ENCODE measurements around the gene CISD3.
A peak's percentile ranks its signal among the peaks of the same experiment; 100 is the strongest.

The CISD3 gene

GRCh38 chr17:38729886-38730525, at the start of gene CISD3:
Gene CISD3 (plus strand): TSS chr17:38730341. CDS start chr17:38730359, 18 bp downstream.
- DNase-seq (ENCODE audit: low read depth): peak; percentile 79

- no peak for DNase-seq (ENCODE audit: low read depth)
Measured at GRCh38 chr17:38681096-38681495, 49.0 kb upstream of the CISD3 start.

- no peak for DNase-seq (ENCODE audit: low read depth)
Measured at GRCh38 chr17:38685491-38685890, 44.6 kb upstream of the CISD3 start.

GRCh38 chr17:38687286-38687685, 42.9 kb upstream of the CISD3 start:
- no peak for DNase-seq (ENCODE audit: low read depth)

- DNase-seq (ENCODE audit: low read depth): no peak
Measured at GRCh38 chr17:38690386-38690785, 39.8 kb upstream of the CISD3 start.

- no peak for DNase-seq (ENCODE audit: low read depth)
Measured at GRCh38 chr17:38691154-38691553, 39.0 kb upstream of the CISD3 start.

GRCh38 chr17:38693700-38694329, 36.3 kb upstream of the CISD3 start:
- DNase-seq (ENCODE audit: low read depth): no peak

- no peak for DNase-seq (ENCODE audit: low read depth)
Measured at GRCh38 chr17:38697061-38697820, 32.9 kb upstream of the CISD3 start.

- no peak for DNase-seq (ENCODE audit: low read depth)
Measured at GRCh38 chr17:38698760-38699159, 31.4 kb upstream of the CISD3 start.

GRCh38 chr17:38701504-38702165, 28.5 kb upstream of the CISD3 start:
- peak; percentile 86 for DNase-seq (ENCODE audit: low read depth)

- peak; percentile 72 for DNase-seq (ENCODE audit: low read depth)
Measured at GRCh38 chr17:38702166-38702915, 27.8 kb upstream of the CISD3 start.

GRCh38 chr17:38702916-38703741, 27.0 kb upstream of the CISD3 start:
- DNase-seq (ENCODE audit: low read depth): no peak

- peak; percentile 89 for DNase-seq (ENCODE audit: low read depth)
Measured at GRCh38 chr17:38703742-38704605, 26.2 kb upstream of the CISD3 start.

- DNase-seq (ENCODE audit: low read depth): peak; percentile 91
Measured at GRCh38 chr17:38704606-38705522, 25.3 kb upstream of the CISD3 start, which contains the start of gene MLLT6. Gene MLLT6 (plus strand): TSS chr17:38705273. CDS start chr17:38705633, 360 bp downstream.

GRCh38 chr17:38705523-38705802, 24.7 kb upstream of the CISD3 start:
- DNase-seq (ENCODE audit: low read depth): no peak

GRCh38 chr17:38705803-38706504, 24.2 kb upstream of the CISD3 start:
- no peak for DNase-seq (ENCODE audit: low read depth)

GRCh38 chr17:38706505-38707216, 23.5 kb upstream of the CISD3 start:
- peak; percentile 65 for DNase-seq (ENCODE audit: low read depth)

All from stimulated activated CD4-positive, alpha-beta T cell treated with anti-CD3 and anti-CD28 coated beads, Interleukin-2, amount 100 ng/mL, for 4 hours (primary cell).